ENCODE results near the gene IL17REL. TPM values are rescaled to one million over a fixed set of nuclear protein-coding genes. Genes with fewer than 3 reads are reported as not detected.

Gene IL17REL
- total and polyA plus RNA-seq, 12 donors, result not detected

- 6 to 40% (median 14%) methylated on average over 8 to 101 of the region's 102 CpGs for WGBS, 4 donors
- TF ChIP-seq CTCF (IDR thresholded peaks at IDR 0.05) (no peak), POLR2A (IDR thresholded peaks at IDR 0.05) (no peak)
- Histone ChIP-seq H3K4me1 (replicated peaks in 1 of 2) (peaks cover 0 to 5% of the 10 kb centered on the region in 2 donors), H3K36me3 (replicated peaks in 1 of 2) (no peaks in the 10 kb centered on the region), H3K4me3 (peak within 1 kb of the TSS in 1 of 4 donors; percentile 34), H3K27me3 (peaks cover 27% of the 10 kb centered on the region), H3K27ac (no peak within 1 kb of the TSS), H3K9me3 (replicated peaks in 1 of 3) (no peaks in the 10 kb centered on the region)
- DNase-seq, result no peak
- intact Hi-C loops (cut with DNase I), result no loop called here
Measured at GRCh38 chr22:50058061-50058905, 45.7 kb upstream of the IL17REL start, which contains the start of gene TTLL8. Gene TTLL8, minus strand, starts transcription at chr22:50058298.

DNA sequence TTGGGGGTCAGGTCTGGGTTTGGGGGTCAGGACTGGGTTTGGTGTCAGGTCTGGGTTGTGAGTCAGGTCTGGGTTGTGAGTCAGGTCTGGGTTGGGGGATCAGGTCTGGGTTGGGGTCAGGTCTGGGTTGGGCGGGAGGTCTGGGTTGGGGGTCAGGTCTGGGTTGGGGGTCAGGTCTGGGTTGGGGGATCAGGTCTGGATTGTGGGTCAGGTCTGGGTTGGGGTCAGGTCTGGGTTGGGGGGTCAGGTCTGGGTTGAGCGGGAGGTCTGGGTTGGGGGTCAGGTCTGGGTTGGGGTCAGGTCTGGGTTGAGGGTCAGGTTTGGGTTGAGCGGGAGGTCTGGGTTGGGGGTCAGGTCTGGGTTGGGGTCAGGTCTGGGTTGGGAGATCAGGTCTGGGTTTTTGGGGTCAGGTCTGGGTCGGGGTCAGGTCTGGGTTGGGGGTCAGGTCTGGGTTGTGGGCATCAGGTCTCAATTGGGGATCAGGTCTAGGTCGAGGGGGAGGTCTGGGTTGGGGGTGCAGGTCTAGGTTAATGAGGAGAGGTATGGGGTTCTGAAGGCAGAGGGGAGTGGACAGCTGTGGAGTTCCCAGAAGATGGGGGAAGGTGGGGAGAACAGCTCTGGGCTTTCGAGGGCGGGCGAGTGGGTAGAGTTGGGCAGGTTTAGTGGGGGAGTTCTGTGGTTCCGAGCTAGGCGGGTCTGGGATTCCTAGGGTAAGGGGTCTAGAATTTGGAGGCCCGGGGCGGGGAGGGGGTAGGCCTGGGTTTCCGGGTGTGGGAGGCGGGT is 44.9 kb upstream of the IL17REL start:
- no peak for DNase-seq
- Histone ChIP-seq H3K27ac (no peak overlapping the region), H3K9me3 (replicated peaks in 1 of 3) (no peaks in the 10 kb centered on the region), H3K4me1 (replicated peaks in 1 of 2) (peaks cover 0 to 5% of the 10 kb centered on the region in 2 donors), H3K4me3 (no peak overlapping the region), H3K27me3 (peaks cover 30% of the 10 kb centered on the region), H3K36me3 (replicated peaks in 1 of 2) (no peaks in the 10 kb centered on the region)
- no peak for TF ChIP-seq POLR2A (IDR thresholded peaks at IDR 0.05)
- no peak for TF ChIP-seq CTCF (IDR thresholded peaks at IDR 0.05)
- WGBS, 4 donors, result 77 to 82% (median 80%) methylated on average over 11 to 14 of the region's 14 CpGs
- intact Hi-C loops (cut with DNase I), result no loop called here

- TF ChIP-seq POLR2A (IDR thresholded peaks at IDR 0.05), result no peak
- no peak for TF ChIP-seq CTCF (IDR thresholded peaks at IDR 0.05)
- Histone ChIP-seq H3K36me3 (replicated peaks in 1 of 2) (no peaks in the 10 kb centered on the region), H3K27ac (no peak overlapping the region), H3K27me3 (peaks cover 29% of the 10 kb centered on the region), H3K9me3 (replicated peaks in 1 of 3) (no peaks in the 10 kb centered on the region), H3K4me1 (replicated peaks in 1 of 2) (peaks cover 0 to 5% of the 10 kb centered on the region in 2 donors), H3K4me3 (no peak overlapping the region)
- 77 to 81% (median 79%) methylated on average over 28 to 34 of the region's 34 CpGs for WGBS, 4 donors
- intact Hi-C loops (cut with DNase I), result no loop called here
- DNase-seq, result no peak
Measured at GRCh38 chr22:50056214-50056972, 43.8 kb upstream of the IL17REL start.

GRCh38 chr22:50053861-50054260 is 41.3 kb upstream of the IL17REL start:
- H3K27me3 ChIP-seq, result peaks cover 9% of the 10 kb centered on the region
- no peaks in the 10 kb centered on the region for H3K9me3 ChIP-seq (replicated peaks in 1 of 3)
- WGBS, 4 donors, result 89 to 91% (median 91%) methylated on average over 18 of the region's 18 CpGs
- TF ChIP-seq CTCF (IDR thresholded peaks at IDR 0.05), result no peak
- DNase-seq, result no peak
- H3K4me1 ChIP-seq (replicated peaks in 1 of 2), result peaks cover 0 to 5% of the 10 kb centered on the region in 2 donors
- intact Hi-C loops (cut with DNase I), result no loop called here
- H3K36me3 ChIP-seq (replicated peaks in 1 of 2), result no peaks in the 10 kb centered on the region
- no peak overlapping the region for H3K4me3 ChIP-seq
- H3K27ac ChIP-seq, result no peak overlapping the region

Measured in adrenal gland (tissue), 12 donors.